Right ventricle myocardium superior (tissue), 1 donor: Measurements from ENCODE around the gene ZNF689. TPM values are rescaled to one million over a fixed set of nuclear protein-coding genes. Genes with fewer than 3 reads are reported as not detected.

Experiments
- ATAC-seq: fragments of 200-7000 bp; cut with Tn5 transposase; one replicate; pipeline ENCODE4 v1.9.1; 2020; ENCODE audit warnings: mild to moderate bottlenecking; ENCODE audit not compliant: poor library complexity
- DNase-seq: peaks from one replicate; pipeline ENCODE4 v3.0.0-alpha.2; 2020
- intact Hi-C: fragments of 100-400 bp; cut with DNase I; formaldehyde crosslinking; loops from one replicate; pipeline ENCODE4 v1.11.2; 2022
- total RNA-seq: library from RNA; stranded (reverse); fragmentation: NEBNext Ultra II Directional; extraction: Animal tissue kit (Norgen Biotek cat#: 25700); gene quantifications from one replicate; pipeline ENCODE4 v1.2.1, GENCODE V29; 2021
- donor health status: DM: no; HTN: yes; CAD: no; lungs with severe emphysema.

The ZNF689 gene
- total RNA-seq, 1 donor from 2014 or later: 4.4 TPM

GRCh38 chr16:30554557-30555314, 55.5 kb downstream of the ZNF689 start:
- ATAC-seq (no peak), DNase-seq (no peak)
- intact Hi-C loops: no loop called here

GRCh38 chr16:30553393-30553899, 56.7 kb downstream of the ZNF689 start:
- intact Hi-C loops: no loop called here
- DNase-seq (no peak), ATAC-seq (no peak)

- DNase-seq: no peak
- intact Hi-C loops: no loop called here
- ATAC-seq: no peak
Observed at GRCh38 chr16:30552956-30553355, 57.2 kb downstream of the ZNF689 start.

Other genes with a start within 250 kb of the ZNF689 start
- gene TBC1D10B, start 239.9 kb downstream of the ZNF689 start, total RNA-seq: 24.4 TPM
- not detected for gene MYL11, start 235.6 kb downstream of the ZNF689 start, total RNA-seq
- 0.97 TPM for gene SEPTIN1, start 227.8 kb downstream of the ZNF689 start, total RNA-seq
- gene ZNF48, start 215.0 kb downstream of the ZNF689 start, total RNA-seq: 5.1 TPM
- 6.2 TPM for gene ZNF771, start 202.8 kb downstream of the ZNF689 start, total RNA-seq
- 38.4 TPM for gene DCTPP1, start 180.4 kb downstream of the ZNF689 start, total RNA-seq
- gene SEPHS2, start 164.5 kb downstream of the ZNF689 start, total RNA-seq: 28.6 TPM
- gene ITGAL, start 137.6 kb downstream of the ZNF689 start, total RNA-seq: 1.5 TPM
- 71.7 TPM for gene ZNF768, start 83.8 kb downstream of the ZNF689 start, total RNA-seq
- 8.0 TPM for gene ZNF747, start 75.5 kb downstream of the ZNF689 start, total RNA-seq
- gene ZNF764, start 52.0 kb downstream of the ZNF689 start, total RNA-seq: 8.0 TPM
- gene ZNF688, start 38.7 kb downstream of the ZNF689 start, total RNA-seq: 12.2 TPM
- gene ZNF785, start 24.7 kb downstream of the ZNF689 start, total RNA-seq: 7.1 TPM
- 18.9 TPM for gene PRR14, start 40.6 kb upstream of the ZNF689 start, total RNA-seq
- gene FBRS, start 48.0 kb upstream of the ZNF689 start, total RNA-seq: 28.3 TPM
- gene SRCAP, start 88.8 kb upstream of the ZNF689 start, total RNA-seq: 36.7 TPM
- gene PHKG2, start 138.0 kb upstream of the ZNF689 start, total RNA-seq: 13.4 TPM
- gene CFAP119, start 151.7 kb upstream of the ZNF689 start, total RNA-seq: 0.46 TPM
- gene RNF40, start 151.9 kb upstream of the ZNF689 start, total RNA-seq: 29.4 TPM
- 16.5 TPM for gene ZNF629, start 176.8 kb upstream of the ZNF689 start, total RNA-seq